Fibroblast of mammary gland (primary cell): ENCODE results near the gene TBX6.
A peak's percentile ranks its signal among the peaks of the same experiment; 100 is the strongest.
"Not testable (repeated sequence)": the region's sequence is repeated elsewhere in the genome, so short reads cannot be mapped to it uniquely, and the experiment has no call there.

Experiments
- DNase-seq: peaks from one replicate; pipeline ENCODE4 v3.0.0-alpha.2; 2010; ENCODE audit warnings: low read depth
- H3K4me3 ChIP-seq: 2 replicates; pipeline ENCODE4 v1.5.1; 2011; ENCODE audit warnings: low read depth, mild to moderate bottlenecking, low read length, moderate library complexity; ENCODE audit not compliant: control insufficient read depth
- CTCF ChIP-seq: conservative IDR thresholded peaks from 2 replicates; pipeline ENCODE4 v1.5.1; 2011; ENCODE audit warnings: low read depth, low read length, inconsistent platforms; ENCODE audit not compliant: control insufficient read depth, insufficient read depth

TBX6 gene

GRCh38 chr16:30051518-30051917, 40.2 kb downstream of the TBX6 start:
- no peak overlapping the region for H3K4me3 ChIP-seq
- peak; percentile 60 for DNase-seq
- TF ChIP-seq CTCF: no peak

- H3K4me3 ChIP-seq: no peak overlapping the region
- no peak for TF ChIP-seq CTCF
- no peak for DNase-seq
These were observed 41.9 kb downstream of the TBX6 start for GRCh38 chr16:30049871-30050270.

GRCh38 chr16:30046588-30046987, 45.1 kb downstream of the TBX6 start:
- no peak overlapping the region for H3K4me3 ChIP-seq
- no peak for DNase-seq
- no peak for TF ChIP-seq CTCF

GRCh38 chr16:30046178-30046577, 45.5 kb downstream of the TBX6 start:
- no peak for DNase-seq
- TF ChIP-seq CTCF: no peak
- no peak overlapping the region for H3K4me3 ChIP-seq

GRCh38 chr16:30041841-30042240, 49.9 kb downstream of the TBX6 start:
- peak; percentile 50 for DNase-seq
- TF ChIP-seq CTCF: peak; percentile 27
- H3K4me3 ChIP-seq: no peak overlapping the region

- not testable (repeated sequence) for DNase-seq, H3K4me3 ChIP-seq
These were observed 51.0 kb downstream of the TBX6 start for GRCh38 chr16:30040690-30041089.

- no peak overlapping the region for H3K4me3 ChIP-seq
- no peak for DNase-seq
- TF ChIP-seq CTCF: no peak
These were observed 51.5 kb downstream of the TBX6 start for GRCh38 chr16:30040221-30040620.
